PC-9 (cell line): Measurements from ENCODE around the gene NMB. TPM values are rescaled to one million over a fixed set of nuclear protein-coding genes. Genes with fewer than 3 reads are reported as not detected.

Experiments used
- BruUV-seq: library from RNA; stranded (reverse); fragments of 400-500 nt; replicated peaks from 2 replicates; lab custom pipeline; 2021; lab: Mats Ljungman, UMichigan
- CTCF ChIA-PET: fragments of 300-600 bp; sonication (Branson Sonifier 250); formaldehyde crosslinking; loops from one replicate; lab custom pipeline; 2022; ENCODE audit warnings: antibody characterized with exemption; lab: Charles Lee
- POLR2A ChIA-PET: fragments of 300-600 bp; sonication (Branson Sonifier 250); formaldehyde crosslinking; loops from one replicate; lab custom pipeline; 2022; ENCODE audit warnings: antibody characterized with exemption; ENCODE audit not compliant: unreplicated experiment; lab: Charles Lee
- DNase-seq, 2 experiments: peaks; one replicate each; pipeline versions ENCODE4 v3.0.0 to v3.0.0-alpha.2; 2015 to 2022; ENCODE audit warnings: mixed read lengths in 1 of 2
- H2AFZ ChIP-seq: fragments of 200-600 bp; sonication (generic); 2 replicates; pipeline ENCODE4 v1.8.1; 2017; ENCODE audit warnings: antibody characterized with exemption
- H3F3A ChIP-seq: fragments of 200-600 bp; sonication (generic); 2 replicates; pipeline ENCODE4 v1.8.1; 2017; ENCODE audit warnings: antibody characterized with exemption, mild to moderate bottlenecking, low read depth; ENCODE audit not compliant: insufficient read depth
- H3K27ac ChIP-seq: fragments of 200-600 bp; sonication (generic); 2 replicates; pipeline ENCODE4 v1.6.1; 2016; ENCODE audit warnings: mixed run types
- H3K27me3 ChIP-seq: fragments of 200-600 bp; sonication (generic); 2 replicates; pipeline ENCODE4 v1.6.1; 2016; ENCODE audit warnings: low read depth, mixed run types; ENCODE audit not compliant: insufficient read depth
- H3K36me3 ChIP-seq: fragments of 200-600 bp; sonication (generic); 2 replicates; pipeline ENCODE4 v1.6.1; 2016; ENCODE audit warnings: low read depth, mixed run types
- H3K4me1 ChIP-seq: fragments of 200-600 bp; sonication (generic); replicated peaks from 2 replicates; pipeline ENCODE4 v1.6.1; 2016; ENCODE audit warnings: mixed run types; ENCODE audit not compliant: insufficient read depth
- H3K4me2 ChIP-seq: fragments of 200-600 bp; sonication (generic); 2 replicates; pipeline ENCODE4 v1.6.1; 2017; ENCODE audit warnings: mixed run types
- H3K4me3 ChIP-seq: fragments of 200-600 bp; sonication (generic); 2 replicates; pipeline ENCODE4 v1.6.1; 2016; ENCODE audit warnings: mixed run types
- H3K79me2 ChIP-seq: fragments of 200-600 bp; sonication (generic); 2 replicates; pipeline ENCODE4 v1.6.1; 2017; ENCODE audit warnings: low read depth, mixed run types
- H3K9me2 ChIP-seq: fragments of 200-600 bp; sonication (generic); 2 replicates; pipeline ENCODE4 v1.8.1; 2017; ENCODE audit warnings: mild to moderate bottlenecking; ENCODE audit not compliant: insufficient read depth
- H3K9me3 ChIP-seq: fragments of 200-600 bp; sonication (generic); 2 replicates; pipeline ENCODE4 v1.8.1; 2016; ENCODE audit warnings: low read depth; ENCODE audit not compliant: insufficient read depth
- H4K20me1 ChIP-seq: fragments of 200-600 bp; sonication (generic); 2 replicates; pipeline ENCODE4 v1.8.1; 2017; ENCODE audit not compliant: insufficient read depth
- EZH2 ChIP-seq: fragments of 200-600 bp; sonication (generic); IDR thresholded peaks from 2 replicates; pipeline ENCODE4 v1.8.0; 2017; ENCODE audit warnings: antibody characterized with exemption, low read depth
- intact Hi-C: fragments of 100-400 bp; cut with micrococcal nuclease; formaldehyde crosslinking; loops from one replicate; pipeline ENCODE4 v1.10.0; 2022; ENCODE audit not compliant: unreplicated experiment
- total RNA-seq: library from RNA; stranded (reverse); gene quantifications from 2 replicates; pipeline ENCODE4 v1.2.3, GENCODE V29; 2021
- TF ChIP-seq, protein P1 (sequence below): fragments of 200-600 bp; sonication (generic); conservative IDR thresholded peaks from 2 replicates; pipeline ENCODE4 v1.6.1; 2017; ENCODE audit warnings: mixed run types, antibody characterized with exemption, mild to moderate bottlenecking, moderate library complexity

Gene NMB
- total RNA-seq, 1 experiment from 2014 or later, result 77.1 TPM

DNA sequence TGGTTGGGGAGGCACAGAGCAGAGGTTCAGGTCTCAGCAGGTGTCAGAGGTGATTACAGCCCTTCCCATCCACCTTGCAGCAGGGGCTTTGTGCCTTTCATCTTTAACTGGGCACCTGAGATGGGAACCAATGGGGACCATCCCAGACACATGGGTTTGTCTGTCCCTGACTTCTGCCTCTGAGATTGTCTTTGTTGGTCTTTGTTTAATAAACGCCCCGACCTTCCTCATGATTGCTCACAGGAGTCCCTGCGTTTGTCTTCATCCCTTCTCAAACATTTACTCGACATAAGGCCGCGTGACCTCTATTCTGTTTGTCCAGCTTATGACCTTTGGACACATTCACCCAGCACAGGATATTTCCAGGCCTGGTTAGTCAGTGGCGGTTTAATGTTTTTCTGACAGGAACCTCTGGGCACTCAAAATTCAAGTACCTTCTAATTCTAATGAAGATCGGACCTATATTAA is 51.3 kb downstream of the NMB start:
- intact Hi-C loops, result no loop called here
- CTCF ChIA-PET, result no interaction called here
- H3K36me3 ChIP-seq, result no peaks in the 10 kb centered on the region
- no peak for DNase-seq
- H3K79me2 ChIP-seq, result no peaks in the 10 kb centered on the region
- H3K27ac ChIP-seq, result no peak overlapping the region
- H3K9me3 ChIP-seq, result no peaks in the 10 kb centered on the region
- H2AFZ ChIP-seq, result no peak overlapping the region
- H3K4me3 ChIP-seq, result no peak overlapping the region
- no peaks in the 10 kb centered on the region for H3K27me3 ChIP-seq
- TF ChIP-seq, protein P1, sequence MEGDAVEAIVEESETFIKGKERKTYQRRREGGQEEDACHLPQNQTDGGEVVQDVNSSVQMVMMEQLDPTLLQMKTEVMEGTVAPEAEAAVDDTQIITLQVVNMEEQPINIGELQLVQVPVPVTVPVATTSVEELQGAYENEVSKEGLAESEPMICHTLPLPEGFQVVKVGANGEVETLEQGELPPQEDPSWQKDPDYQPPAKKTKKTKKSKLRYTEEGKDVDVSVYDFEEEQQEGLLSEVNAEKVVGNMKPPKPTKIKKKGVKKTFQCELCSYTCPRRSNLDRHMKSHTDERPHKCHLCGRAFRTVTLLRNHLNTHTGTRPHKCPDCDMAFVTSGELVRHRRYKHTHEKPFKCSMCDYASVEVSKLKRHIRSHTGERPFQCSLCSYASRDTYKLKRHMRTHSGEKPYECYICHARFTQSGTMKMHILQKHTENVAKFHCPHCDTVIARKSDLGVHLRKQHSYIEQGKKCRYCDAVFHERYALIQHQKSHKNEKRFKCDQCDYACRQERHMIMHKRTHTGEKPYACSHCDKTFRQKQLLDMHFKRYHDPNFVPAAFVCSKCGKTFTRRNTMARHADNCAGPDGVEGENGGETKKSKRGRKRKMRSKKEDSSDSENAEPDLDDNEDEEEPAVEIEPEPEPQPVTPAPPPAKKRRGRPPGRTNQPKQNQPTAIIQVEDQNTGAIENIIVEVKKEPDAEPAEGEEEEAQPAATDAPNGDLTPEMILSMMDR, result no peak
- no peak for TF ChIP-seq EZH2
- POLR2A ChIA-PET, result no interaction called here
- H3K4me1 ChIP-seq, result peaks cover 2% of the 10 kb centered on the region
- H3K4me2 ChIP-seq, result no peak overlapping the region
- no peaks in the 10 kb centered on the region for H4K20me1 ChIP-seq
- no peaks in the 10 kb centered on the region for H3F3A ChIP-seq
- H3K9me2 ChIP-seq, result no peaks in the 10 kb centered on the region
- no TSS peak for BruUV-seq

DNA sequence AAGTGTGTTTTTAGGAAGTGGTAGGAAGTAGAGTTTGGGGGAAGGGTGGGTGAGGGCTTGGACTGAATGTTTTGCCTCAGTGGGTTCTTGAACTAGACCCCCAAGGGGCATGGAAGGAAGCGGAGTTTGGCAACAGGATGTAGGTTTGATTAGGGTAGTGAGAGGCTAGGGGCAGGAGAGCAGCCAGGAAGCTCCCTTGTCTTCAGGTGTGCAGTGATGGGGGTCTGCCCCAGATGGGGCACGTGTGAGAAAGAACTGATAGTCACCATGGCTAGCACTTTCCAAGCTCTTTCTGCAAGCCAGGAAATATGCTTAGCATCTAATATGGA is 52.5 kb downstream of the NMB start:
- no peak overlapping the region for H3K27ac ChIP-seq
- no peaks in the 10 kb centered on the region for H3K9me3 ChIP-seq
- no peaks in the 10 kb centered on the region for H4K20me1 ChIP-seq
- intact Hi-C loops, result no loop called here
- no TSS peak for BruUV-seq
- no peaks in the 10 kb centered on the region for H3K36me3 ChIP-seq
- peaks cover 6% of the 10 kb centered on the region for H3K4me1 ChIP-seq
- H3F3A ChIP-seq, result peaks cover 1% of the 10 kb centered on the region; the same call in 1 of the 2 replicates
- no peak for DNase-seq
- TF ChIP-seq, protein P1, result no peak
- no peak for TF ChIP-seq EZH2
- H2AFZ ChIP-seq, result no peak overlapping the region
- 0 out of 2 replicates have a peak, but pooled peaks cover 4% of the 10 kb centered on the region for H3K79me2 ChIP-seq
- no peaks in the 10 kb centered on the region for H3K9me2 ChIP-seq
- CTCF ChIA-PET, result no interaction called here
- H3K4me2 ChIP-seq, result no peak overlapping the region
- no peak overlapping the region for H3K4me3 ChIP-seq
- POLR2A ChIA-PET, result no interaction called here
- no peaks in the 10 kb centered on the region for H3K27me3 ChIP-seq

Other genes with a start within 250 kb of the NMB start
- gene ZSCAN2, start 57.2 kb downstream of the NMB start, total RNA-seq, result 9.7 and 11.3 TPM in 2 replicates
- 22.9 and 29.5 TPM in 2 replicates for gene WDR73, start 3.9 kb downstream of the NMB start, total RNA-seq
- gene SEC11A, start 57.9 kb upstream of the NMB start, total RNA-seq, result 146 and 174 TPM in 2 replicates
- gene ZNF592, start 90.4 kb upstream of the NMB start, total RNA-seq, result 20.8 and 27.5 TPM in 2 replicates
- 4.6 and 8.1 TPM in 2 replicates for gene ALPK3, start 159.2 kb upstream of the NMB start, total RNA-seq
- gene SLC28A1, start 226.5 kb upstream of the NMB start, total RNA-seq, result 0.70 and 1.2 TPM in 2 replicates